Memory B cell (primary cell): ENCODE data around the gene ANKAR.
"Not testable (repeated sequence)": the region's sequence is repeated elsewhere in the genome, so short reads cannot be mapped to it uniquely, and the experiment has no call there.

Experiments
- ATAC-seq: fragments of 150-1000 bp; cut with Tn5 transposase; 2 replicates; pipeline ENCODE4 v1.10.0; 2021; ENCODE audit warnings: low read depth, mild to moderate bottlenecking, moderate library complexity
- DNase-seq, 2 donors: peaks; one replicate each; pipeline ENCODE4 v3.0.0; 2022; ENCODE audit warnings: low spot score in 2 of 2
- H3K27ac Mint-ChIP-seq: one replicate; pipeline ENCODE4 v1.8.0; 2022; ENCODE audit warnings: mild to moderate bottlenecking, moderate library complexity, mixed read lengths
- H3K27me3 Mint-ChIP-seq: one replicate; pipeline ENCODE4 v1.8.0; 2022; ENCODE audit warnings: mixed read lengths
- H3K36me3 Mint-ChIP-seq: one replicate; pipeline ENCODE4 v1.8.0; 2022; ENCODE audit warnings: mild to moderate bottlenecking, mixed read lengths
- H3K4me1 Mint-ChIP-seq: one replicate; pipeline ENCODE4 v1.8.0; 2022; ENCODE audit warnings: mixed read lengths
- H3K4me3 Mint-ChIP-seq: one replicate; pipeline ENCODE4 v1.8.0; 2022; ENCODE audit warnings: mild to moderate bottlenecking, moderate library complexity, mixed read lengths
- H3K9me3 Mint-ChIP-seq: one replicate; pipeline ENCODE4 v1.8.0; 2022; ENCODE audit warnings: mixed read lengths

Gene ANKAR

DNA sequence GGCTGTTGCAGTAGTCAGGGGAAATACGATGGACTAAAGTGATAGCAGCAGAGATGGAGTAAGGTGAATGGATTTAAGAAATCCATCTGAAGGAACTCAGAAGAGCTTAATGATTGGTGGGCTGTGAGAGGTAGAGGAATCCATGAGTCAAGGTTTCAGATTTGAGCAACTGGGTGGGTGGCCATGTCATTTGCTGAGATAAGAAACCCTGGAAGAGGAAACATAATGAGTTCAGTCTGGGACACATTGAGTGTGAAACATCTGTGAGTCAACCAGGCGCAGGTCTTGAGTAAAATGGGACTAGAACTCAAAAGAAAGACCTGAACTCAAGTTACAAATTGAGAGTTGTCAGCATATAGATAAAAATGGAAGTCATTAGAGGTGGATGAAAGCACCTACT is 32.9 kb upstream of the ANKAR start:
- DNase-seq (no peak), ATAC-seq (no peak)
- Mint-ChIP-seq H3K4me3 (no peak overlapping the region), H3K9me3 (no peaks in the 10 kb centered on the region), H3K27ac (no peak overlapping the region), H3K36me3 (no peaks in the 10 kb centered on the region), H3K4me1 (no peaks in the 10 kb centered on the region), H3K27me3 (no peaks in the 10 kb centered on the region)

DNA sequence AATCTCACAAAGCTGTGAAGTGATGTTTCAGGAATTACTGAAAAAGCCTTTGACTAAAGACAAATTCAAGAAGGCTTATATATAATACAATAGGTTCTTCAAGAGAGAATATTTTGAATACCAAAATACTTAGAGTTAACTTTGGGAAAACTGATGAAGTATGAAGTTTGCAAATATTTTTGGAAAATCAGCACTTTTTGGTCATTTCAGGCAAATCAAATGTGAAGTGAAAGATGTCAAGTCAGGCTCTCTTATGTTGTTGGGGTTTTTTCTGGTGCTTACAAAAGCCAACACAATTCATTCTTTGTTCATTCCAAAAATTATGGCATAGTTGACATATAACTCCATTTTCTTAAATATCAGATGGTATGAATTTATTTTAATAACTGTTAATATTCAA is 27.9 kb upstream of the ANKAR start:
- no peaks in the 10 kb centered on the region for H3K36me3 Mint-ChIP-seq
- ATAC-seq (no peak), DNase-seq (no peak)
- no peaks in the 10 kb centered on the region for H3K9me3 Mint-ChIP-seq
- no peaks in the 10 kb centered on the region for H3K27me3 Mint-ChIP-seq
- no peak overlapping the region for H3K27ac Mint-ChIP-seq
- H3K4me3 Mint-ChIP-seq: no peak overlapping the region
- H3K4me1 Mint-ChIP-seq: no peaks in the 10 kb centered on the region

DNA sequence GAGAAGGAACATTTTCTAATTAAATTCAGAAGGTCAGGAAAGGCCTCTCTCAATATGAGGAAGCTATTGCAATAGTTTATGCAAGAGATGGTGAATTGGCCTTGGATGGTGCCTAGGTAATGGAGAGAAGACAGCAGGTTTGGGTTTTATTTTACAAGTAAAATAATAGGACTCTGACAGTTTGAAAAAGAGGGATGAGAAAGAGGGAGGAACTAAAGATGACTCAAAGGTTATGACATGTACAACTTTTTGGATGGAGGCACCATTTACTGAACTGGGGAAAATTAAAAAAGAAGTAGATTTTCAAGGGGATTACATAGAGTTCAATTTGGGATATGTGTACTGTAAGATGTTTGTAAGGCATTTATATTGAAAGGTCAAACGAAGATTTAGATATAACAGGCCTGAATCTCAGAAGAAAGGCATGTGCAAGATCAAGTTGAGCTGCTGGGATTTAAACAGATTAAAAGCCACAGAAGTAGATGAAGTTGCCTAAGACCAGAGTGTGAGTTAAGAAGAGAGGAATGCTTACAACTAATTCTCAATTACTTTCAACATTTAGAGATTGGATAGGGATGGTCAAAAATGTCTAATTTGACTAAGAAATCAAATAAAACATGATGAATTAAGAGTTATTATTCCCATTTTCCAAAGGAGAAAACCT is 25.5 kb upstream of the ANKAR start:
- Mint-ChIP-seq H3K27ac (no peak overlapping the region), H3K4me3 (no peak overlapping the region), H3K27me3 (no peaks in the 10 kb centered on the region), H3K36me3 (no peaks in the 10 kb centered on the region), H3K9me3 (no peaks in the 10 kb centered on the region), H3K4me1 (no peaks in the 10 kb centered on the region)
- no peak for DNase-seq
- no peak for ATAC-seq

DNA sequence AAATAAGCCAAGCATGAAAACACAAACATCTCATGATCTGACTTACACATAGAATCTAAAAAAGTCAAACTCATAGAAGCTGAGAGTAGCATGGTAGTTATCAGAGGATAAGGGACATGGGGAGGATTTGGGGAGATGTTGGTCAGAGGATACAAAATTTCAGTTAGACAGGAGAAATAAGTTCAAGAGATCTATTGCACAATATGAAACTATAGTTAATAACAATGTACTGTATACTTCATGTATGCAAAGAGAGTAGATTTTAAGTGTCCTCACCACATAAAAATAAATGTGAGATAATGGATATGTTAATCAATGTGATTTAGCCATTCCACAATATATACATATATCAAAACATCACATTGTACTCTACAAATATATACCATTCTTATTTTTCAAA is 23.2 kb upstream of the ANKAR start:
- H3K4me3 Mint-ChIP-seq: no peak overlapping the region
- H3K4me1 Mint-ChIP-seq: no peaks in the 10 kb centered on the region
- H3K27me3 Mint-ChIP-seq: no peaks in the 10 kb centered on the region
- DNase-seq: no peak
- no peaks in the 10 kb centered on the region for H3K36me3 Mint-ChIP-seq
- H3K9me3 Mint-ChIP-seq: no peaks in the 10 kb centered on the region
- no peak for ATAC-seq
- no peak overlapping the region for H3K27ac Mint-ChIP-seq

DNA sequence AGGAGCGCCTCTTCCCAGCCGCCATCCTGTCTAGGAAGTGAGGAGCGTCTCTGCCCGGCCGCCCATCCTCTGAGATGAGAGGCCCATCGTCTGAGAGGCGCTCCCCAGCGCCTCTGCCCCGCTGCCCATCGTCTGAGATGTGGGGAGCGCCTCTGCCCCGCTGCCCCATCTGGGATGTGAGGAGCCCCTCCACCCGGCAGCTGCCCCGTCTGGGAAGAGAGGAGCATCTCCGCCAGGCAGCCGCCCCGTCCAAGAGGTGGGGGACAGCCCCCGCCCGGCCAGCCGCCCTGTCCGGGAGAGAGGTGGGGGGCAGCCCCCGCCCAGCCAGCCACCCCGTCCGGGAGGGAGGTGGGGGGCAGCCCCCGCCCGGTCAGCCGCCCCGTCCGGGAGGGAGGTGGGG is 21.0 kb upstream of the ANKAR start:
- not testable (repeated sequence) for H3K27ac Mint-ChIP-seq, H3K4me3 Mint-ChIP-seq, ATAC-seq, H3K36me3 Mint-ChIP-seq, H3K9me3 Mint-ChIP-seq, H3K27me3 Mint-ChIP-seq, DNase-seq
- H3K4me1 Mint-ChIP-seq: peaks cover 14% of the 10 kb centered on the region

DNA sequence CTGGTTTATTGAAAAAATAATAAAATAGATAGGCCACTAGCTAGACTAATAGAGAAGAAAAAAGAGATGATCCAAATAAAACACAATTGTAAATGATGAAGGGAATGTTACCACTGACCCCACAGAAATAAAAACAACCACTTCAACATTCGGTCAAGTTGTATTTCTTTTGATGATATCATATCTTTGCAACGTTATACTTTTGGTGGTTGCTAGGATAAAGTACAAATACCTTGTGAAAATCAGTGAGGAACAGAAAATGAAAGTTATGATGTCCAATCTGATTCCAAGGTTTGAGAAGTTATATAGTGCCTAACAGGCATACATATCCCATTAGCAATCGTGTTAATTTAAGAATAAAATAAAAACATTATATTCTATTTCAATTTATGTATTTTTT is 19.8 kb upstream of the ANKAR start:
- no peaks in the 10 kb centered on the region for H3K27me3 Mint-ChIP-seq
- no peak overlapping the region for H3K4me3 Mint-ChIP-seq
- no peaks in the 10 kb centered on the region for H3K9me3 Mint-ChIP-seq
- no peak for DNase-seq
- no peaks in the 10 kb centered on the region for H3K36me3 Mint-ChIP-seq
- ATAC-seq: no peak
- peaks cover 18% of the 10 kb centered on the region for H3K4me1 Mint-ChIP-seq
- H3K27ac Mint-ChIP-seq: no peak overlapping the region

DNA sequence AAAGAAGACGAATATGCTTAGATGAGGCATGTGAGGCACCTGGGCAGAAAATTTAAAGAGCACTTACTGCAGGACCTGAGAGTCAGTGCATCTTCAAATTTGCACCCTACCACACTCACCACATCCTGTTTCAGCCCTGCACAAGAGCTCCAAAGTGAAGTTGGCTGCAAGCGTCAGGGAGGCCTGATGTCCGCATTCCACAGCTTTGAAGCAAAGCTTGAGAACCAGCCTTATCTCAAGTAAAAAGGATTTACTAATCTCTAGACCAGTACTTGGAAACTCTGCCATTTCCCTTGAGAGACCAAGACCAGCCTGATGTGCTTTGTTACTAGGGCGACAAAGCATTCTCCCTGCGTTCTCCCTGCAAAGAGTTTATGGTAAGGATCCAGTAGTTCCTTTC is 16.6 kb upstream of the ANKAR start:
- peak overlapping the region; percentile 56 for H3K4me3 Mint-ChIP-seq

DNA sequence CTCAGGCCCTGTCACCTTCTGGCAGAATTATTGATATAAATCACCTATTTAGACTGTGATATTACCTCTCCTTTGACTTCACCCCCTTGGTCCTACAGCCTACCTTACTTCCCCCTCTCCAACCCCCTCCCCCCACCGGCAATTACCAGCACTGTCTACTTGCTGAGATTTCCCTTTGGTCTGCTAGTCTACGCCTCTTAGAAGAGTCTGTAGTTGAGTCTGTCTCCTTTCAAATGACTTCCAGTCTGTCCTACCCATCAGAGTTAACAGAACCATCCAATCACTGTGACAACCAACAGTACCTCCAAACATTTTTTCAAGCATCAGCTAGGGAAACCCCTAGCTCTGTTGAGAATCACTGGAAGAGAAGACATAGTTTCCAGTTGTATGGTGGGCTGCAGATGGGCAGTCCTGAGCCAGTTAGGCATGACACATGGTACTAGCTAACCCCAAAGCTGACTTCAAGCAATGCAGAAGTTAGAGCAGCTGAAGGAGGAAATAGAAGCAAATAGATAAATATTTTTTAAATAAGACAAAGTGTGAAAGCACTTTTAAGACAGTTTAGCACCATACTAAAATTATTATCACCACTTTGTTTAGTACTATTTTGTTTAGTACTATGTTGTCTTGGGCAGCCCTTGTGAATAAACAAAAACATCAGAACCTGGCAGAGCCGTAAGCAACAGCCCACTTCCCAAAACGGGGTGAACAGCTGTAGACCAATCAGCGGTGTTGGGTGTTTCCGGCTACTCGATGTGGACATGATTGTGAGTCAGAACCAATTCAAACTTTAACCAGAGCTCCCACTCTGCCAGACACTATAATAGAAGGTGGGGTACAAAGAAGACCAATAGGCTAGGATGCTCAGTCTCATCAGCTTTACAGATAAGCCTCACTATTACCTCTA is 15.9 kb upstream of the ANKAR start:
- no peaks in the 10 kb centered on the region for H3K9me3 Mint-ChIP-seq
- H3K27ac Mint-ChIP-seq: peak overlapping the region; percentile 93
- peaks cover 19% of the 10 kb centered on the region for H3K4me1 Mint-ChIP-seq
- ATAC-seq: peak; percentile 8
- DNase-seq: no peak
- H3K36me3 Mint-ChIP-seq: no peaks in the 10 kb centered on the region
- H3K27me3 Mint-ChIP-seq: no peaks in the 10 kb centered on the region
- H3K4me3 Mint-ChIP-seq: peak overlapping the region; percentile 56

More for the DNA sequence above, 16.6 kb upstream of the ANKAR start:
- no peak for DNase-seq
- H3K9me3 Mint-ChIP-seq: no peaks in the 10 kb centered on the region
- H3K4me1 Mint-ChIP-seq: peaks cover 18% of the 10 kb centered on the region
- H3K36me3 Mint-ChIP-seq: no peaks in the 10 kb centered on the region
- no peak for ATAC-seq
- no peaks in the 10 kb centered on the region for H3K27me3 Mint-ChIP-seq
- peak overlapping the region; percentile 93 for H3K27ac Mint-ChIP-seq

DNA sequence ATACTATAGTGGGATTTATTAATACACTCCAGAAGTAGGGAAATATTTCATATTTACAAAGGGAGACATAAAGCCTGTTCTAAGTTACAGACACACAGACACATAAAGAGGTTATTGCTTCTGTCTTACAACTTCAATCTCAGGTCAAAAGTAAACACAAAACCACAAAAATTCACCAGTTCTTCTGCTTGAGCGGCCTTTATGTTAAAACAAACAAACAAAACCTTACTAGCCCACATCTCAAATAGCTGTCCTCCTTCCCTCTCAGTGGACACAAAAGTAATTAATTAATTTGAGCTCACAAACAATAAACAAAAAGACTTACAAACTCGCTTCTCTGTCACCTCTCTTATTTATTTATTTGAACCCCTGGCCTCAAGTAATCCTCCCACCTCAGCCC is 14.7 kb upstream of the ANKAR start:
- Mint-ChIP-seq H3K27me3 (no peaks in the 10 kb centered on the region), H3K4me1 (peaks cover 20% of the 10 kb centered on the region), H3K4me3 (no peak overlapping the region), H3K36me3 (no peaks in the 10 kb centered on the region), H3K27ac (no peak overlapping the region), H3K9me3 (no peaks in the 10 kb centered on the region)
- no peak for ATAC-seq
- DNase-seq: no peak

DNA sequence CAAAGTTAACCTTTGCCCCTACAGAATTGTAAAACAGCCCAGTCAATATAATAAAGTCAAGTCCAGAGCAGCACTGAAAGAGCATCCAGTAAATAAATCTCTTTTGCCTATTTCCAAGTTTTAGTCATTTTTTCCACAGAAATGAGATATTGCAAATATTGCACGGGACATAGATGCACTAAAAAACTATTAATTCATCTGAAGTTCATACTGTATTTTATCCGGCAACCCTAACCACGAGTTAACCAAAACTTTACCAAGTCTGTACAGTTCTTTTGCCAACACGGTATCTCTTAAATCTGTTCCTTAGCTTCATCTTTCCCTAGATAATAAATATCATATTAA is 13.7 kb upstream of the ANKAR start:
- ATAC-seq (no peak), DNase-seq (no peak)
- Mint-ChIP-seq H3K27ac (no peak overlapping the region), H3K36me3 (no peaks in the 10 kb centered on the region), H3K4me1 (peaks cover 20% of the 10 kb centered on the region), H3K4me3 (no peak overlapping the region), H3K9me3 (no peaks in the 10 kb centered on the region), H3K27me3 (no peaks in the 10 kb centered on the region)

DNA sequence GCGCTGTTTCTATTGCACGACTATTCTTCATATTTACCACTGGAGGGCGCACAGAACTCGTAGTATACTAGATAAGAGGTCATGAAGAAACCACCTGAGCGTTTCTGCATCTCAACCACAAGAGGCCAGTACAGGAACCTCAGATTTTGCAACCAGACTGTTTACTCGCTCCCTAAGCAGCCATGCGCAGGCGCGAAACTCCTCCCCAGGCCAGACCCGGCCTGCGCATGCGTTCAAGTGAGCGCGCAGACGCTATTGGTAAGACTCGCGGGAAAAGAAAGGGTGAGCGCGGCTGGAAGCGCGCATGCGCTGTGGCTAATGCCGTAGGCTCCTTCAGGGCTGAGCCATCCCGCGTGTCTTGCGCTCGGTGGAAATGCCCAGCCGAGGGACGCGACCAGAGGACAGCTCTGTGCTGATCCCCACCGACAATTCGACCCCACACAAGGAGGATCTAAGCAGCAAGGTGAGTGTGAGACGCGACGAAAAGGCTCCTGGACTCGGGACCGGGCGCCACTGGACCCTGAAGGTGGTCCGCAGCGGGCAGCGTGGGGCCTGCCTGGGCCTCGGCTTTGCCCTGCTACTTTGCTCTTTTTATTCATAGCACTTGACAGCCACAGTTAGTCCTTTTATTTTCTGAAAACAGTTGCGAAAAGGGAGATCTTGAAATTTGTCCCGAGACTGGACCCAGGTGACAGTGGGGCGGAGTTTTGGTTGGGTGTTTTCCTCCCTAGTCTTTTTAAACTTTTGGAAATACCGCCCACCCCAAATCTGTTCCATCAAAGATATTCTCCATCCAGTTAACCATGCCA is 13.1 kb upstream of the ANKAR start, which contains the start of gene ASNSD1:
Gene ASNSD1, plus strand, starts transcription at position 312 of the 809 bp plus-strand sequence. CDS start 4,674 bp downstream, outside the sequence.
- H3K4me1 Mint-ChIP-seq: peaks cover 20% of the 10 kb centered on the region
- H3K27ac Mint-ChIP-seq: no peak within 1 kb of the TSS

DNA sequence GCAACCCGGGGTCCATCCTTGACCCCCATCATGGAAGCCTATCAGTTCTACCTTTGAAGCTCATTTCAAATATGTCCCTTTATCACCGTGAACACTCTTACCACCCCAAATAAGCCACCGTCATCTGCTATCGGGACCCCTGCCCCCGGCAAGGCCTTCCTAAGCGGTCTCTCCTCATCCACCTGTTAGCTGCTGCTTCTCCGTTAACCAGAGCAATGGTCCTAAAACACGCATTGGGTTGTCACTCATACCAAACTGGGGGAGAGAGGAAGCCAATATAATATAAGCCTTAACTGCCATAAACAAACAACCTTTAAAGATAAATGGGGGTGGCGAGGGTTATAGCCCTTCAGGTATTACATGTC is 12.5 kb upstream of the ANKAR start:
- no peaks in the 10 kb centered on the region for H3K9me3 Mint-ChIP-seq
- DNase-seq (no peak), ATAC-seq (no peak)
- H3K4me1 Mint-ChIP-seq: peaks cover 20% of the 10 kb centered on the region
- no peak overlapping the region for H3K4me3 Mint-ChIP-seq
- H3K27ac Mint-ChIP-seq: no peak overlapping the region
- no peaks in the 10 kb centered on the region for H3K27me3 Mint-ChIP-seq
- peaks cover 6% of the 10 kb centered on the region for H3K36me3 Mint-ChIP-seq

More for the DNA sequence above, 13.1 kb upstream of the ANKAR start, which contains the start of gene ASNSD1:
- peak; percentile 86 for ATAC-seq
- Mint-ChIP-seq H3K4me3 (no peak within 1 kb of the TSS), H3K36me3 (peaks cover 4% of the 10 kb centered on the region), H3K27me3 (no peaks in the 10 kb centered on the region), H3K9me3 (no peaks in the 10 kb centered on the region)
- DNase-seq: peak; percentile 94 to 99

DNA sequence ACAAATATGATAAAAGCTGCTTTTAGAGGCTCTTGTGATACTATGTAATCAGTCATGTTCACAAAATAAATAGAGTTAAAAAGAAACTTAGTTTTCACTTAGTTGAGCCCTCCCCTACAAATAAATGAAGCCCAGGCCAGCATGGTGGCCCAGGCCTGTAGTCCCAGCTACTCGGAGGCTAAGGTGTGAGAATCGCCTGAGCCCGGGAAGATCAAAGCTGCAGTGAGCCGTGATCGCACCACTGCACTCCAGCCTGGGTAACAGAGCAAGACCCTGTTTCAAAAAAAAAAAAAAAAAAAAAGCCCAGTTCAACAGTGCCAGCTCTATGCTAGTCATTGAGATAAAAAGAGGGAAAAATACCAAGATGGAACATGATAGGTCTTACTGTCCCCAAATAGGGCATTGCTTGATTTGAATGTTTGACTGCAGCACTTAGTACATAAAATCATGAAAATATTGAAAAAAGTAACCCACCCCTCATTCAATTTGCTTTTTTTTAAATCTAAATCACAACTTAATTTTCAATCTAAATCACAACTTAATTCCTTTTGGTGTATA is 11.7 kb upstream of the ANKAR start:
- no peak for DNase-seq
- Mint-ChIP-seq H3K4me3 (no peak overlapping the region), H3K9me3 (no peaks in the 10 kb centered on the region), H3K27me3 (no peaks in the 10 kb centered on the region), H3K4me1 (peaks cover 16% of the 10 kb centered on the region), H3K27ac (no peak overlapping the region), H3K36me3 (peaks cover 9% of the 10 kb centered on the region)
- no peak for ATAC-seq

DNA sequence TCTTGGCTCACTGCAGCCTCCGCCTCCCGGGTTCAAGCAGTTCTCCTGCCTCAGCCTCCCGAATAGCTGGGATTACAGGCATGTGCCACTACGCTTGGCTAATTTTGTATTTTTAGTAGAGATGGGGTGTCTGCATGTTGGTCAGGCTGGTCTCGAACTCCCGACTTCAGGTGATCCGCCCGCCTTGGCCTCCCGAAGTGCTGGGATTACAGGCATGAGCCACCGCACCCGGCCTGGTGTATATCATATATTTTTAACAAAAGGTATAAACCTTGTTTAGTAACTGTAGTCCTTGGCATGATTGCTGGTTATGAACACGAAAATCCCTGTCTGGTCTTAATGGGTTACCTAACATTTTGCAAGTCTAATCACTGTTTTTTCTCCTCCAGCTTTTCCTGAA is 11.2 kb upstream of the ANKAR start:
- Mint-ChIP-seq H3K36me3 (peaks cover 11% of the 10 kb centered on the region), H3K4me3 (peak overlapping the region; percentile 27)
- not testable (repeated sequence) for H3K4me1 Mint-ChIP-seq, ATAC-seq, H3K27ac Mint-ChIP-seq, H3K9me3 Mint-ChIP-seq, H3K27me3 Mint-ChIP-seq, DNase-seq
